Thyroid gland (tissue), 4 donors: ENCODE data around the gene RPTOR. TPM values are rescaled to one million over a fixed set of nuclear protein-coding genes. Genes with fewer than 3 reads are reported as not detected.

ENCODE experiments used
- DNase-seq, 2 donors: peaks; one replicate each; pipeline ENCODE4 v3.0.0-alpha.2; 2019
- H3K27ac ChIP-seq, 3 donors: fragments of 200-600 bp; sonication (generic); 1 replicate in 2 of 3; 2 replicates in 1 of 3; pipeline ENCODE4 v1.5.1; 2016 to 2019; ENCODE audit warnings: mild to moderate bottlenecking in 1 of 3, moderate library complexity in 1 of 3
- H3K27me3 ChIP-seq: fragments of 200-600 bp; sonication (generic); one replicate; pipeline ENCODE4 v1.5.1; 2019
- H3K36me3 ChIP-seq, 2 donors: fragments of 200-600 bp; sonication (generic); one replicate each; pipeline ENCODE4 v1.5.1; 2016 to 2019
- H3K4me1 ChIP-seq, 2 donors: fragments of 200-600 bp; sonication (generic); one replicate each; pipeline ENCODE4 v1.5.1; 2017 to 2019
- H3K4me3 ChIP-seq, 3 donors: fragments of 200-600 bp; sonication (generic); replicated peaks in 1 of 3; 1 replicate in 2 of 3; 2 replicates in 1 of 3; pipeline ENCODE4 v1.5.1; 2016; ENCODE audit warnings: mild to moderate bottlenecking in 1 of 3
- H3K9me3 ChIP-seq: fragments of 200-600 bp; sonication (generic); one replicate; pipeline ENCODE4 v1.5.1; 2017
- POLR2A ChIP-seq, 2 donors: fragments of 450-650 bp; IDR thresholded peaks; one replicate each; pipeline ENCODE4 v1.6.1; 2017; ENCODE audit warnings: antibody characterized with exemption in 2 of 2, mild to moderate bottlenecking in 2 of 2, moderate library complexity in 1 of 2
- WGBS, 2 donors: methylation state at CpG; one replicate each; pipeline ENCODE4 v1.1.5; 2017; 5-methylcytosine and 5-hydroxymethylcytosine counted together
- intact Hi-C: fragments of 100-400 bp; cut with DNase I; formaldehyde crosslinking; loops from one replicate; pipeline ENCODE4 v1.15.1; 2023
- total RNA-seq, 4 donors: library from RNA; depleted of rRNA; stranded (reverse); fragments of >200 nt; gene quantifications; one replicate each; pipeline ENCODE4 v1.2.3, GENCODE V29; 2016
- TF ChIP-seq, protein P1 (sequence below), 6 experiments: fragments of 200-600 bp in 3 of 6; fragments of 450-650 bp in 3 of 6; sonication (generic) in 3 of 6; IDR thresholded peaks; one replicate each; pipeline ENCODE4 v1.5.1; 2016 to 2019; ENCODE audit warnings: antibody characterized with exemption in 6 of 6, mild to moderate bottlenecking in 2 of 6, inconsistent platforms in 1 of 6, moderate library complexity in 1 of 6

RPTOR gene
- total RNA-seq, 4 donors from 2014 or later, result 24.2 to 58.1 (median 34.5) TPM

- no peaks in the 10 kb centered on the region for H3K27me3 ChIP-seq
- no peak for DNase-seq
- H3K4me3 ChIP-seq, result no peak overlapping the region
- WGBS, 2 donors, result 87 to 88% methylated on average over 7 to 11 of the region's 13 CpGs
- no peak overlapping the region for H3K27ac ChIP-seq
- intact Hi-C loops, result no loop called here
- H3K9me3 ChIP-seq, result no peaks in the 10 kb centered on the region
- H3K36me3 ChIP-seq, result peaks cover 51 to 53% of the 10 kb centered on the region in 2 donors
- no peak for TF ChIP-seq POLR2A (IDR thresholded peaks at IDR 0.05)
- H3K4me1 ChIP-seq, result peaks cover 0 to 18% of the 10 kb centered on the region in 2 donors
Observed at GRCh38 chr17:80995131-80995530, 450.5 kb downstream of the RPTOR start.

- TF ChIP-seq, protein P1, sequence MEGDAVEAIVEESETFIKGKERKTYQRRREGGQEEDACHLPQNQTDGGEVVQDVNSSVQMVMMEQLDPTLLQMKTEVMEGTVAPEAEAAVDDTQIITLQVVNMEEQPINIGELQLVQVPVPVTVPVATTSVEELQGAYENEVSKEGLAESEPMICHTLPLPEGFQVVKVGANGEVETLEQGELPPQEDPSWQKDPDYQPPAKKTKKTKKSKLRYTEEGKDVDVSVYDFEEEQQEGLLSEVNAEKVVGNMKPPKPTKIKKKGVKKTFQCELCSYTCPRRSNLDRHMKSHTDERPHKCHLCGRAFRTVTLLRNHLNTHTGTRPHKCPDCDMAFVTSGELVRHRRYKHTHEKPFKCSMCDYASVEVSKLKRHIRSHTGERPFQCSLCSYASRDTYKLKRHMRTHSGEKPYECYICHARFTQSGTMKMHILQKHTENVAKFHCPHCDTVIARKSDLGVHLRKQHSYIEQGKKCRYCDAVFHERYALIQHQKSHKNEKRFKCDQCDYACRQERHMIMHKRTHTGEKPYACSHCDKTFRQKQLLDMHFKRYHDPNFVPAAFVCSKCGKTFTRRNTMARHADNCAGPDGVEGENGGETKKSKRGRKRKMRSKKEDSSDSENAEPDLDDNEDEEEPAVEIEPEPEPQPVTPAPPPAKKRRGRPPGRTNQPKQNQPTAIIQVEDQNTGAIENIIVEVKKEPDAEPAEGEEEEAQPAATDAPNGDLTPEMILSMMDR (IDR thresholded peaks at IDR 0.05), result no peak
- TF ChIP-seq POLR2A (IDR thresholded peaks at IDR 0.05), result no peak
- H3K4me1 ChIP-seq, result peaks cover 0 to 12% of the 10 kb centered on the region in 2 donors
- H3K9me3 ChIP-seq, result no peaks in the 10 kb centered on the region
- no peak overlapping the region for H3K27ac ChIP-seq
- intact Hi-C loops, result no loop called here
- WGBS, 2 donors, result 94 to 98% methylated on average over 13 to 21 of the region's 25 CpGs
- no peaks in the 10 kb centered on the region for H3K27me3 ChIP-seq
- H3K36me3 ChIP-seq, result peaks cover 53% of the 10 kb centered on the region in 2 donors
- H3K4me3 ChIP-seq, result no peak overlapping the region
- DNase-seq, result no peak
Observed at GRCh38 chr17:80996422-80997305, 452.0 kb downstream of the RPTOR start.

DNA sequence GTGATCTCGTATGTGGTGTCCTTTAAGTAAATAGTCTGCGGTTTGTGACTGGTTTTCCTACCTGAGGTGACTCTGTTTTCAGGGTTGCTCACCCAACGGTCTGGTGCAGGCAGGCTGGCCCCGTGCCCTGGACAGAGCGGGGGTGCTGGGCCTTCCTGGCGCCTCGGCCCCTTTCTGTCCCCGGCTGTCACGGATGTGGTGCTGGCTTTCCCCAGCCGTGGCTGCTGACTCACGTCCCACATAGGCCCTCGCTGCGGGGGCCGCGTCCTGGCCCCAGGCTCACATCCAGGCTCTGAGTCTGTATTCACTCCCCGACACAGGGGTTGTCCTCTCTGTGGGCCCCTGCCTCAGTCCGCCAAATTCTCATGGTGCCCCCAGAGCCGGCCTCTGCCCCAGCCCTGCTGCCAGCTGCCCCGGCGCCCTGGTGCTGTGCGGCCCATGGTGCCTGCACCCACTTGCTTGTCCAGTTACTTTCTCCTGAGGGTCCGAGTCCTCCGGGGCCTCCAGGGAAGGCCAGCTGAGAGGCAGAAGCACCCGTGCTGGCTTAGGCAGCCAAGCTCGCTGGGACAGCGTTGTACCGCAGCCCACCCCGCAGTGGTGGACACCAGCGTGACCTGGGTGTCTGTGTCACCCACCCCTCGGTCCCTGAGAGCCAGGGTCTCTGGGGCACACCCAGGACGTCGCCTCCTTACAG is 452.9 kb downstream of the RPTOR start:
- Histone ChIP-seq H3K27ac (no peak overlapping the region), H3K27me3 (no peaks in the 10 kb centered on the region), H3K4me1 (peaks cover 5 to 20% of the 10 kb centered on the region in 2 donors), H3K9me3 (no peaks in the 10 kb centered on the region), H3K4me3 (no peak overlapping the region), H3K36me3 (peaks cover 53% of the 10 kb centered on the region in 2 donors)
- WGBS, 2 donors, result 94 to 100% methylated on average over 2 to 31 of the region's 32 CpGs
- intact Hi-C loops, result no loop called here
- no peak for TF ChIP-seq POLR2A (IDR thresholded peaks at IDR 0.05)
- TF ChIP-seq, protein P1 (IDR thresholded peaks at IDR 0.05), result no peak
- no peak for DNase-seq

DNA sequence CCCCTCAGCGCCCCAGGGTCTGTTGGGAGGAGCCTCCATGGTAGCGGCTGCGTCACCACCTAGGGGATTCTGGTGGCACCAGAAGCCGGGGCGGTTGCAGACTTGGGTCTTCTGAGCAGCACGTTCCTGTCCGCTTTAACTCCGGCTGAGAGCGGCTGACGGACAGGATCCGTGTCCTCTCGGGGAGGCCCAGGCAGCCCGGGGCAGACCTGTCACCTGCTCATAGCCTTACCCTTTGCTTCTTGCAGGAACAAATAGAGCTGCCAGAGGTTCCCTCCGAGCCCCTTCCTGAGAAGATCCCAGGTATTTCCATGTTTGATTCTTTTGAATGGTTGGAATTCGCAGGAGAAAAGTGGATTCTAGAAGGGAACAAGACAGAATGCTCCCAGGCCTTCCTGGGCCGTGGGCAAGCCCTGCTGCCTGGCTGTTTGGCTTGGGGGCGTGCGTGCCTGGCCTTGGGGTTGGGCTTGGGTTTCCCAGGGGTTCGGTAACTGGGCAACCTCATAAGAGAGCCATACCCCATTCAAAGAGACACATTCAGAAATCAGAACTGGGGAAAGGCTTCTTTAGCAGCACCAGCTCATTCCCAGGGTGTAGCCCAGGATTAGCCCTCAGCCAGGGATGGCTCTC is 453.6 kb downstream of the RPTOR start:
- Histone ChIP-seq H3K36me3 (peaks cover 53% of the 10 kb centered on the region in 2 donors), H3K4me1 (peaks cover 5 to 14% of the 10 kb centered on the region in 2 donors), H3K27ac (no peak overlapping the region), H3K9me3 (no peaks in the 10 kb centered on the region), H3K27me3 (no peaks in the 10 kb centered on the region), H3K4me3 (no peak overlapping the region)
- TF ChIP-seq POLR2A (IDR thresholded peaks at IDR 0.05), result no peak
- TF ChIP-seq, protein P1 (IDR thresholded peaks at IDR 0.05), result no peak
- intact Hi-C loops, result no loop called here
- WGBS, 2 donors, result 95 to 97% methylated on average over 6 to 17 of the region's 19 CpGs
- DNase-seq, result no peak

DNA sequence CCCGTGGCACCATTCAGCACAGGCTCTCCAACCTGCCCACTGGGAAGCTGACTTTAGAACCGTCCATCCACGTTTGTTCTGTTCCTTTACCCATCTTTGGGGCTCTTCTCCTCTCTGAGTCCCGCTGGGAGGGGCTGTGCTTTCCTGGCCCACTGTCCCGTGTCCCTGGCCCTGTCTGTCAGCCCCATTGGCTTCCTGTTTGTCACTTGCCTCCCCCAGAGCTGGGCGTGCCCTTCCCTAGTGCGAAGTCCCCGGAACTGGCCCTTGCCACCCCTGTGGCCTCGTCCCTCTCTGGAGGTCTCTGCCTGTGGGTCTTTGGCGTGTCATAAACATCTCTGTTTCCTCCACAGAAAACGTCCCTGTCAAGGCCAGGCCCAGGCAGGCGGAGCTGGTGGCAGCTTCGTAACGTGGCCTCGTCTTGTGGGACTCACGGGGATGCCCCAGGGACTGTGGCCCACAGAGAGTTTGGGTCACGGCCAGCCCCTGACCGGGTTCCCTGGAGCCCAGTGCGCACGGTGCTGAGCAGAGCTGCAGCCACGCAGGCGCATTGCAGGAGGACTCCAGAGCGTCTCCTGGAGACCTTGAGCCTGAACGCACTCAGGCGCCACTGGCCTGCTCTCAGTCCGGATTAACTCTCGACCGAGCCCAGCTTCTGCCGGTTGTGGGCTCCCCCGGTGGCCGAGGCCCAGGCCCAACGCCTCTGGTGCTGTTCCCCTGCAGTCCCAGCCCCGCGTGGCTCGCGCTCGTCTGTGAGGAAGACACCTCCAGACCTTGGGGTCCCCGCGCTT is 454.3 kb downstream of the RPTOR start:
- Histone ChIP-seq H3K4me3 (no peak overlapping the region), H3K4me1 (peaks cover 5 to 16% of the 10 kb centered on the region in 2 donors), H3K27me3 (no peaks in the 10 kb centered on the region), H3K36me3 (peaks cover 53% of the 10 kb centered on the region in 2 donors), H3K9me3 (no peaks in the 10 kb centered on the region), H3K27ac (no peak overlapping the region)
- TF ChIP-seq, protein P1 (IDR thresholded peaks at IDR 0.05), result no peak
- no peak for TF ChIP-seq POLR2A (IDR thresholded peaks at IDR 0.05)
- 92% methylated on average over 30 to 35 of the region's 39 CpGs for WGBS, 2 donors
- intact Hi-C loops, result no loop called here
- no peak for DNase-seq
